Regular cardiac myocyte (primary cell): ENCODE results near the gene IQSEC2. TPM values are rescaled to one million over a fixed set of nuclear protein-coding genes. Genes with fewer than 3 reads are reported as not detected.

Source experiments
- total RNA-seq: library from RNA; depleted of rRNA; stranded (reverse); fragments of >200 nt; gene quantifications from 2 replicates; pipeline ENCODE4 v1.2.3, GENCODE V29; 2014

IQSEC2 gene
- total RNA-seq, result 4.0 and 4.2 TPM in 2 replicates

GRCh38 chrX:53281321-53281822 lies at the start of gene IQSEC2:
IQSEC2 (minus strand) TSS chrX:53281584.

GRCh38 chrX:53224860-53225797 lies 56.3 kb downstream of the IQSEC2 start, which contains the start of gene KDM5C:
KDM5C (minus strand) TSS chrX:53225207; CDS start chrX:53224889, 318 bp downstream.

Other genes with a start within 250 kb of the IQSEC2 start
- gene GPR173, start 232.8 kb downstream of the IQSEC2 start, total RNA-seq, result 2.0 and 2.1 TPM in 2 replicates
- gene TSPYL2, start 199.2 kb downstream of the IQSEC2 start, total RNA-seq, result 13.0 and 15.5 TPM in 2 replicates
- gene KANTR, start 187.4 kb downstream of the IQSEC2 start, total RNA-seq, result 2.9 and 7.3 TPM in 2 replicates
- gene KDM5C, start 56.4 kb downstream of the IQSEC2 start, total RNA-seq, result 113 and 164 TPM in 2 replicates
- 8.2 and 33.9 TPM in 2 replicates for gene SMC1A, start 141.1 kb upstream of the IQSEC2 start, total RNA-seq
- gene RIBC1, start 141.3 kb upstream of the IQSEC2 start, total RNA-seq, result 0.19 and 0.28 TPM in 2 replicates
- gene HSD17B10, start 152.8 kb upstream of the IQSEC2 start, total RNA-seq, result 46.5 and 113 TPM in 2 replicates